Activated CD4-positive, alpha-beta memory T cell treated with anti-CD3 and anti-CD28 coated beads for 36 hours (primary cell): Measurements from ENCODE around the gene WFIKKN1. TPM values are rescaled to one million over a fixed set of nuclear protein-coding genes. Genes with fewer than 3 reads are reported as not detected.

Source experiments
- CTCF ChIA-PET: fragments of 350-600 bp; sonication (Branson Sonifier 250); formaldehyde crosslinking; loops from one replicate; lab custom pipeline; 2021; ENCODE audit warnings: antibody characterized with exemption, inconsistent platforms; lab: Charles Lee
- POLR2A ChIA-PET: fragments of 350-600 bp; sonication (Branson Sonifier 250); formaldehyde crosslinking; loops from one replicate; lab custom pipeline; 2021; ENCODE audit warnings: antibody characterized with exemption; lab: Charles Lee
- DNase-seq: peaks from one replicate; pipeline ENCODE4 v3.0.0-alpha.2; 2020
- H3K27ac Mint-ChIP-seq: one replicate; pipeline ENCODE4 v1.8.0; 2021; ENCODE audit warnings: mixed read lengths
- H3K27me3 Mint-ChIP-seq: one replicate; pipeline ENCODE4 v1.8.0; 2021; ENCODE audit warnings: mixed read lengths
- H3K36me3 Mint-ChIP-seq: one replicate; pipeline ENCODE4 v1.8.0; 2021; ENCODE audit warnings: mixed read lengths
- H3K4me1 Mint-ChIP-seq: one replicate; pipeline ENCODE4 v1.8.0; 2021; ENCODE audit warnings: low read depth, mixed read lengths
- H3K4me3 Mint-ChIP-seq: one replicate; pipeline ENCODE4 v1.8.0; 2021; ENCODE audit warnings: mild to moderate bottlenecking, mixed read lengths
- H3K9me3 Mint-ChIP-seq: one replicate; pipeline ENCODE4 v1.8.0; 2021; ENCODE audit warnings: mixed read lengths
- intact Hi-C: fragments of 100-400 bp; cut with micrococcal nuclease; formaldehyde crosslinking; loops from one replicate; pipeline ENCODE4 v1.15.1; 2023
- total RNA-seq, 2 experiments: library from RNA; stranded (reverse); gene quantifications; one replicate each; pipeline ENCODE4 v1.2.3, GENCODE V29; 2021

WFIKKN1 gene
- total RNA-seq, 2 experiments from 2014 or later: 0.05 to 0.07 TPM

GRCh38 chr16:635573-636205 lies 4.9 kb downstream of the WFIKKN1 start:
- H3K36me3 Mint-ChIP-seq: peaks cover 4% of the 10 kb centered on the region
- peaks cover 3% of the 10 kb centered on the region for H3K27me3 Mint-ChIP-seq
- H3K4me3 Mint-ChIP-seq: peak overlapping the region; percentile 90
- DNase-seq: peak; percentile 31
- ChIA-PET CTCF (interaction anchor here (0.8 to 2.0 kb wide), 7 partner anchors 12 to 210 kb away, joined by 3 to 13 read pairs (median 5); partner anchors contain the start of genes RAB11FIP3 and WDR90), POLR2A (interaction anchor here (0.7 to 2.2 kb wide), 9 partner anchors 11 to 673 kb away, joined by 3 to 16 read pairs (median 3); partner anchors contain the start of genes CAPN15 and WDR90)
- no peak overlapping the region for H3K27ac Mint-ChIP-seq
- intact Hi-C loops: loop anchor here (1.0 to 5.0 kb wide), 5 partner anchors 46 to 234 kb away; partner anchors contain the start of genes DECR2 and JMJD8
- H3K4me1 Mint-ChIP-seq: peaks cover 5% of the 10 kb centered on the region
- H3K9me3 Mint-ChIP-seq: no peaks in the 10 kb centered on the region

- CTCF ChIA-PET: interaction anchor here (0.8 to 2.0 kb wide), 8 partner anchors 12 to 211 kb away, joined by 3 to 13 read pairs (median 4); partner anchors contain the start of genes RAB11FIP3 and WDR90
- peaks cover 3% of the 10 kb centered on the region for H3K27me3 Mint-ChIP-seq
These were observed 5.7 kb downstream of the WFIKKN1 start, which contains the start of gene METTL26 for GRCh38 chr16:636206-637080. Gene METTL26 (minus strand): TSS chr16:636305. CDS start chr16:636290, 15 bp downstream.

GRCh38 chr16:637081-638018 lies 6.6 kb downstream of the WFIKKN1 start:
- Mint-ChIP-seq H3K4me1 (peaks cover 5% of the 10 kb centered on the region), H3K4me3 (peak overlapping the region; percentile 90), H3K9me3 (no peaks in the 10 kb centered on the region), H3K27me3 (peaks cover 3% of the 10 kb centered on the region), H3K27ac (peak overlapping the region; percentile 89), H3K36me3 (peaks cover 4% of the 10 kb centered on the region)
- intact Hi-C loops: loop anchor here (2.0 to 5.0 kb wide), 2 partner anchors 47 to 100 kb away; partner anchors contain the start of gene JMJD8
- POLR2A ChIA-PET: interaction anchor here (0.6 to 2.2 kb wide), 6 partner anchors 11 to 671 kb away, joined by 3 to 16 read pairs (median 3); partner anchors contain the start of genes RAB40C and WDR90
- DNase-seq: peak; percentile 93
- CTCF ChIA-PET: interaction anchor here (1.1 to 2.0 kb wide), 7 partner anchors 11 to 212 kb away, joined by 3 to 13 read pairs (median 5); partner anchors contain the start of genes RAB11FIP3 and WDR90

More at GRCh38 chr16:636206-637080, 5.7 kb downstream of the WFIKKN1 start, which contains the start of gene METTL26:
- intact Hi-C loops: loop anchor here (1.0 to 5.0 kb wide), 5 partner anchors 47 to 235 kb away; partner anchors contain the start of genes DECR2 and JMJD8
- H3K36me3 Mint-ChIP-seq: peaks cover 4% of the 10 kb centered on the region
- H3K9me3 Mint-ChIP-seq: no peaks in the 10 kb centered on the region
- POLR2A ChIA-PET: interaction anchor here (0.7 to 2.2 kb wide), 10 partner anchors 12 to 672 kb away, joined by 3 to 16 read pairs (median 3); partner anchors contain the start of genes CAPN15 and WDR90
- H3K4me1 Mint-ChIP-seq: peaks cover 5% of the 10 kb centered on the region
- peak within 1 kb of the TSS; percentile 89 for H3K27ac Mint-ChIP-seq
- peak; percentile 96 for DNase-seq
- peak within 1 kb of the TSS; percentile 90 for H3K4me3 Mint-ChIP-seq

DNA sequence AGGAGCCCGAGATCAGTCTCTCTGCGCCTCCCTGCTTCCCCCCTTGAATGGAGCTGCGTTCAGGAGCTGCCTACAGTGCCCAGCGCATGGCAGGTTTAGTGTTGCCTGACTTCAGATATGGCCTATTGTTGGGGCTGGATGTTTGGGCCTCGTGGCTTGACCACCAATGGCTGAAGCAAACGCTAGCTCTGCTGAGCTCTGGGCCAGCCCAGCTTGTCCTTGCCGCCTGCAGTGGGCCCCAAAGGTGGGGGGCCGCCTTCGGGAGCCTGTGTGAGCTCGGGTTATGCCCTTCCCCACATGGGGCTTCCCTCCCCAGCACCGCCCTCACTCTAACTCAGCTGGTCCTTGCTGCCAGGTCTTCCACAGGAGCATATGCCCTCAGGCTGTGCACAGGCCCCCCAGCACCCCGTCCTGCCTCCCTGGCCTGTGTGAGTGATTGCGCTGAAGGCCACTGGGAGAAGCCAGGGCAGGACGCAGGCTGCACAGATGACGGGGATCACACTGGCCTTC lies 7.3 kb downstream of the WFIKKN1 start:
- peaks cover 3% of the 10 kb centered on the region for H3K27me3 Mint-ChIP-seq
- ChIA-PET POLR2A (interaction anchor here (0.6 to 0.9 kb wide), 2 partner anchors 48 to 401 kb away, joined by 3 read pairs; partner anchors contain the start of gene RAB40C), CTCF (interaction anchor here (0.9 to 1.6 kb wide), 2 partner anchors 10 to 13 kb away, joined by 3 to 6 read pairs; no protein-coding TSS in a partner anchor)
- DNase-seq: no peak
- H3K36me3 Mint-ChIP-seq: peaks cover 4% of the 10 kb centered on the region
- intact Hi-C loops: loop anchor here (5.0 kb wide), 1 partner anchor 99 kb away; no protein-coding TSS in a partner anchor
- no peak overlapping the region for H3K27ac Mint-ChIP-seq
- peaks cover 7% of the 10 kb centered on the region for H3K4me1 Mint-ChIP-seq
- no peak overlapping the region for H3K4me3 Mint-ChIP-seq
- no peaks in the 10 kb centered on the region for H3K9me3 Mint-ChIP-seq

DNA sequence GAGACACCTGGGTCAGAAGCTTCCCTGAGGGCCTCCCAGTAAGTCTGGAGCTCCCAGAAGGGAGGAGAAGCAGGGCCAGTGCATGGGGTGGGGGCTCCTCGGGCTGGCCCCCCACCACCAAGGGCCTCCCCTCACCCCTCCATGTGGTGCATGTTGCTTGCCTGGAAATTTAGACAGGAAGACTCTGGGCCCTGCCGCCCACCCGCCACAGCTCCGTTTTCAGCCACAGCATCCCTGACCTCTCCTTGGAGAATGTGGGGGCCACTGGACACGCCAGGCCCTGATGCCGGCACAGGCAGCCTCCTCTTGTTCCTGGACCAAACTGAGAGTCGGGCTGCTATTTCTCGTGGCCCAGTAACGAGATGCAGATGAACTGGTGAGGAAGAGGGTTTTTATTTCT lies 8.1 kb downstream of the WFIKKN1 start:
- ChIA-PET POLR2A (no interaction called here), CTCF (interaction anchor here (0.9 to 1.6 kb wide), 2 partner anchors 9 to 12 kb away, joined by 3 to 6 read pairs; no protein-coding TSS in a partner anchor)
- Mint-ChIP-seq H3K36me3 (peaks cover 4% of the 10 kb centered on the region), H3K27ac (no peak overlapping the region), H3K9me3 (no peaks in the 10 kb centered on the region), H3K4me3 (no peak overlapping the region), H3K4me1 (peaks cover 10% of the 10 kb centered on the region), H3K27me3 (peaks cover 3% of the 10 kb centered on the region)
- no peak for DNase-seq
- intact Hi-C loops: loop anchor here (5.0 kb wide), 1 partner anchor 98 kb away; no protein-coding TSS in a partner anchor

- Mint-ChIP-seq H3K27me3 (peaks cover 3% of the 10 kb centered on the region), H3K4me3 (no peak overlapping the region), H3K4me1 (peaks cover 11% of the 10 kb centered on the region), H3K9me3 (no peaks in the 10 kb centered on the region), H3K36me3 (peaks cover 4% of the 10 kb centered on the region), H3K27ac (no peak overlapping the region)
- ChIA-PET POLR2A (no interaction called here), CTCF (interaction anchor here (1.3 kb wide), 1 partner anchor 8 kb away, joined by 3 read pairs; the partner anchor contains the start of gene WDR90)
- intact Hi-C loops: no loop called here
- DNase-seq: no peak
These were observed 9.8 kb downstream of the WFIKKN1 start for GRCh38 chr16:640614-641013.

- peak; percentile 82 for DNase-seq
- no peak within 1 kb of the TSS for H3K27ac Mint-ChIP-seq
- H3K36me3 Mint-ChIP-seq: peaks cover 3% of the 10 kb centered on the region
- H3K9me3 Mint-ChIP-seq: no peaks in the 10 kb centered on the region
- intact Hi-C loops: no loop called here
- peaks cover 11% of the 10 kb centered on the region for H3K4me1 Mint-ChIP-seq
- POLR2A ChIA-PET: interaction anchor here (0.7 to 1.0 kb wide), 2 partner anchors 34 to 63 kb away, joined by 3 read pairs; partner anchors contain the start of gene RHBDL1
- H3K4me3 Mint-ChIP-seq: peak within 1 kb of the TSS; percentile 73
- CTCF ChIA-PET: no interaction called here
- peaks cover 3% of the 10 kb centered on the region for H3K27me3 Mint-ChIP-seq
These were observed 10.8 kb downstream of the WFIKKN1 start, which contains the start of gene MCRIP2 for GRCh38 chr16:641326-642188. Gene MCRIP2 (plus strand): TSS chr16:641828. CDS start chr16:641992, 164 bp downstream.

GRCh38 chr16:642189-643049 lies 11.6 kb downstream of the WFIKKN1 start:
- Mint-ChIP-seq H3K27ac (no peak overlapping the region), H3K36me3 (no peaks in the 10 kb centered on the region), H3K4me1 (peaks cover 15% of the 10 kb centered on the region), H3K27me3 (no peaks in the 10 kb centered on the region), H3K4me3 (peak overlapping the region; percentile 73), H3K9me3 (no peaks in the 10 kb centered on the region)
- intact Hi-C loops: no loop called here
- DNase-seq: peak; percentile 49
- POLR2A ChIA-PET: interaction anchor here (0.7 to 1.0 kb wide), 2 partner anchors 33 to 63 kb away, joined by 3 read pairs; partner anchors contain the start of gene RHBDL1
- CTCF ChIA-PET: no interaction called here

- CTCF ChIA-PET: interaction anchor here (0.6 kb wide), 1 partner anchor 95 kb away, joined by 3 read pairs; no protein-coding TSS in a partner anchor
- intact Hi-C loops: no loop called here
- DNase-seq: no peak
- Mint-ChIP-seq H3K4me1 (peaks cover 15% of the 10 kb centered on the region), H3K27ac (no peak overlapping the region), H3K9me3 (no peaks in the 10 kb centered on the region), H3K36me3 (no peaks in the 10 kb centered on the region), H3K27me3 (no peaks in the 10 kb centered on the region), H3K4me3 (peak overlapping the region; percentile 73)
- POLR2A ChIA-PET: interaction anchor here (1.0 kb wide), 1 partner anchor 33 kb away, joined by 3 read pairs; the partner anchor contains the start of gene RHBDL1
These were observed 12.2 kb downstream of the WFIKKN1 start for GRCh38 chr16:643050-643368.
